Vagina (tissue), 2 donors: ENCODE results near the gene ECHS1. TPM values are rescaled to one million over a fixed set of nuclear protein-coding genes. Genes with fewer than 3 reads are reported as not detected.

Experiments used
- DNase-seq, 2 donors: peaks; one replicate each; pipeline ENCODE4 v3.0.0-alpha.2; 2017; ENCODE audit errors: extremely low spot score in 2 of 2
- H3K27ac ChIP-seq: fragments of 200-600 bp; sonication (generic); one replicate; pipeline ENCODE4 v1.5.1; 2019
- H3K27me3 ChIP-seq: fragments of 200-600 bp; sonication (generic); one replicate; pipeline ENCODE4 v1.5.1; 2019
- H3K36me3 ChIP-seq, 2 donors: fragments of 200-600 bp; sonication (generic); one replicate each; pipeline ENCODE4 v1.5.1; 2017 to 2019
- H3K4me1 ChIP-seq: fragments of 200-600 bp; sonication (generic); one replicate; pipeline ENCODE4 v1.5.1; 2019
- H3K4me3 ChIP-seq, 2 donors: fragments of 200-600 bp; sonication (generic); 1 replicate in 1 of 2; 2 replicates in 1 of 2; pipeline ENCODE4 v1.5.1; 2016 to 2019
- H3K9me3 ChIP-seq: fragments of 200-600 bp; sonication (generic); one replicate; pipeline ENCODE4 v1.5.1; 2019
- POLR2A ChIP-seq, 2 donors: fragments of 450-650 bp; IDR thresholded peaks; one replicate each; pipeline ENCODE4 v1.6.1; 2017; ENCODE audit warnings: antibody characterized with exemption in 2 of 2, mild to moderate bottlenecking in 2 of 2, moderate library complexity in 2 of 2
- POLR2AphosphoS5 ChIP-seq, 2 donors: sonication (generic); formaldehyde crosslinking; IDR thresholded peaks; one replicate each; pipeline ENCODE4 v1.9.0; 2017; ENCODE audit warnings: antibody characterized with exemption in 2 of 2, mild to moderate bottlenecking in 2 of 2, low read depth in 1 of 2; ENCODE audit not compliant: insufficient read depth in 1 of 2
- intact Hi-C: fragments of 100-400 bp; cut with DNase I; formaldehyde crosslinking; loops from one replicate; pipeline ENCODE4 v1.15.1; 2023
- total RNA-seq: library from RNA; depleted of rRNA; stranded (reverse); fragments of >200 nt; gene quantifications from one replicate; pipeline ENCODE4 v1.2.3, GENCODE V29; 2016
- TF ChIP-seq, protein P1 (sequence below), 3 experiments: fragments of 450-650 bp in 2 of 3; fragments of 200-600 bp in 1 of 3; sonication (generic) in 1 of 3; IDR thresholded peaks; one replicate each; pipeline ENCODE4 v1.5.1; 2017 to 2019; ENCODE audit warnings: antibody characterized with exemption in 3 of 3, mild to moderate bottlenecking in 2 of 3, moderate library complexity in 2 of 3

Gene ECHS1
- total RNA-seq, 1 donor from 2014 or later = 45.4 TPM

DNA sequence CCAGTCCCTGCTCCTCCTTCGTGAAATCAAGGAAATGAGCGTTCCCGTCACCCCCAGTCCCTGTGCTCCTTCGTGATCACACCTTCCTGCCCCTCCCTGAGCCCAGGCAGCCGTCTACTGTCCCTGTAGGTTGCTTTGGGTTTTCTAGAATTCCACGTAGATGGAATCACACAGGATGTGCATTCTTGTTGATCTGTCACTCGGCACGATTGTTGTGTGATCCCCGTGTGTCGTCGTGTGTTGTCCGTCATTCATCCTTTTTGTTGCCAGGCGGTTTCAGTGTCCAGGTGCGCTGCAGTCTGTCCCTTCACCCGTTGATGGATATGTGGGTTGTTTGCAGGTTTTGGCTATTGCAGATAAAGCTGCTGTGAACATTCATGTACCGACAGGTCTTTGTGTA, 30.2 kb upstream of the ECHS1 start:
- TF ChIP-seq, protein P1, sequence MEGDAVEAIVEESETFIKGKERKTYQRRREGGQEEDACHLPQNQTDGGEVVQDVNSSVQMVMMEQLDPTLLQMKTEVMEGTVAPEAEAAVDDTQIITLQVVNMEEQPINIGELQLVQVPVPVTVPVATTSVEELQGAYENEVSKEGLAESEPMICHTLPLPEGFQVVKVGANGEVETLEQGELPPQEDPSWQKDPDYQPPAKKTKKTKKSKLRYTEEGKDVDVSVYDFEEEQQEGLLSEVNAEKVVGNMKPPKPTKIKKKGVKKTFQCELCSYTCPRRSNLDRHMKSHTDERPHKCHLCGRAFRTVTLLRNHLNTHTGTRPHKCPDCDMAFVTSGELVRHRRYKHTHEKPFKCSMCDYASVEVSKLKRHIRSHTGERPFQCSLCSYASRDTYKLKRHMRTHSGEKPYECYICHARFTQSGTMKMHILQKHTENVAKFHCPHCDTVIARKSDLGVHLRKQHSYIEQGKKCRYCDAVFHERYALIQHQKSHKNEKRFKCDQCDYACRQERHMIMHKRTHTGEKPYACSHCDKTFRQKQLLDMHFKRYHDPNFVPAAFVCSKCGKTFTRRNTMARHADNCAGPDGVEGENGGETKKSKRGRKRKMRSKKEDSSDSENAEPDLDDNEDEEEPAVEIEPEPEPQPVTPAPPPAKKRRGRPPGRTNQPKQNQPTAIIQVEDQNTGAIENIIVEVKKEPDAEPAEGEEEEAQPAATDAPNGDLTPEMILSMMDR (IDR thresholded peaks at IDR 0.05) = no peak
- TF ChIP-seq POLR2A (IDR thresholded peaks at IDR 0.05) (no peak), POLR2AphosphoS5 (IDR thresholded peaks at IDR 0.05; ENCODE audit: insufficient read depth in 1 of 2, low read depth in 1 of 2) (no peak)
- H3K4me3 ChIP-seq = no peak overlapping the region
- peaks cover 0 to 43% of the 10 kb centered on the region in 2 donors for H3K36me3 ChIP-seq
- H3K27ac ChIP-seq = no peak overlapping the region
- intact Hi-C loops = no loop called here
- H3K4me1 ChIP-seq = no peaks in the 10 kb centered on the region
- no peaks in the 10 kb centered on the region for H3K9me3 ChIP-seq
- no peaks in the 10 kb centered on the region for H3K27me3 ChIP-seq
- DNase-seq = no peak

DNA sequence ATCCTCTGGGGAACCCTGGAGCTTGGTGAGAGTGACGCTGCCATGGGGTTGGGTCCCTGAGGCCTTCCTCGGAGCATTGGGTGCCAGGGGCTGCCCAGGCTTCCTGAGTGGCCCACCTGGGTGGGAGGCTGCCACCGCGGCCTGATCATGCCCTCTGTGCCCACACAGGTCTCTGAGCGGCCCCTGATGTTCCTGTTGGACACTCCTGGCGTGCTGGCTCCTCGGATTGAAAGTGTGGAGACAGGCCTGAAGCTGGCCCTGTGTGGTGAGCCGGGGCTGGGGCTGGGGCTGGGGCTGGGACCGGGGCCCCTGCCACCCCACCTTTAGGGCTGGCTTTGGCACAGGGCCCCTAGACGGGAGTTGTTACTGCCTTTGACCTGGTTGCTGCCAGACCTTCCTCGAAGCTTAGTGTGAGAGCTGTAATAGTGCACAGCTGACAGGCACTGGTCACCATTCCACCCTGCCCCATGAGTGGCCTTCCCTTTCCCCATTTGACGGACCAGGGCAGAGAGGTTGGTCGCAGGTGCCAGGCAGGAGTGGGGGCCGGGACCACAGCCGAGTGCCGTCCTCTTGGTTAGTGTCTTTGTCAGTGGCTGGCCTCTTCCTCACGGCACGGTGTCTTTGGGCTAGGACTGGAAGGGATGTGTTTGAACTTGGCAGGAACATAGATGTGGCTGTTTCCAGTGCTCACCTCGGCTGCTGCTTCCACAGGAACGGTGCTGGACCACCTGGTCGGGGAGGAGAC, 29.0 kb upstream of the ECHS1 start:
- peak in 1 of 2 donors; percentile 93 for DNase-seq
- H3K27me3 ChIP-seq = no peaks in the 10 kb centered on the region

DNA sequence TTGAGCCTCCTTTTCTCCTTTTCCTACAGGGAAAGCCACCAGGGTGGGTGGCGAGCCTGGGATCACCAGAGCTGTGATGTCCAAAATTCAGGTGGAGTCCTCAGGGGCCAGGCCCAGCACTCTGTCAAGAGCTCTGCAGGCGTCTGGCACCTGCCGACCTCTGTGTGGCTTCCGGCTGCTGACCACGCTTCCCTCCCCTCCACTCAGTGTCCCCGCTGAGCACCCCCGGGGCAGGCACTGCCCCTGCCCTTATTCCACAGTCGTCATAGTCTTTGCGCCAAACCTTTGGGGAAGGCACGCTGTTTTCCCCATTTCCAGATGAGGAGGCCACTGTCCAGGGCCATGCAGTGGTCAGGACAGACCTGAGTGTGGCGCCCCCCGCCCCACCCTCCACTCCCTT, 28.3 kb upstream of the ECHS1 start:
- Histone ChIP-seq H3K27ac (no peak overlapping the region), H3K36me3 (peaks cover 0 to 52% of the 10 kb centered on the region in 2 donors), H3K9me3 (no peaks in the 10 kb centered on the region), H3K27me3 (no peaks in the 10 kb centered on the region), H3K4me3 (no peak overlapping the region), H3K4me1 (no peaks in the 10 kb centered on the region)
- DNase-seq = peak in 1 of 2 donors; percentile 61
- TF ChIP-seq, protein P1 (IDR thresholded peaks at IDR 0.05) = no peak
- TF ChIP-seq POLR2AphosphoS5 (IDR thresholded peaks at IDR 0.05; ENCODE audit: insufficient read depth in 1 of 2, low read depth in 1 of 2) (no peak), POLR2A (IDR thresholded peaks at IDR 0.05) (no peak)
- intact Hi-C loops = no loop called here

More for the DNA sequence above, 29.0 kb upstream of the ECHS1 start:
- no peaks in the 10 kb centered on the region for H3K9me3 ChIP-seq
- H3K36me3 ChIP-seq = peaks cover 0 to 46% of the 10 kb centered on the region in 2 donors
- intact Hi-C loops = no loop called here
- no peak overlapping the region for H3K27ac ChIP-seq
- no peak overlapping the region for H3K4me3 ChIP-seq
- H3K4me1 ChIP-seq = no peaks in the 10 kb centered on the region
- no peak for TF ChIP-seq POLR2AphosphoS5 (IDR thresholded peaks at IDR 0.05; ENCODE audit: insufficient read depth in 1 of 2, low read depth in 1 of 2)
- no peak for TF ChIP-seq POLR2A (IDR thresholded peaks at IDR 0.05)
- TF ChIP-seq, protein P1 (IDR thresholded peaks at IDR 0.05) = no peak

DNA sequence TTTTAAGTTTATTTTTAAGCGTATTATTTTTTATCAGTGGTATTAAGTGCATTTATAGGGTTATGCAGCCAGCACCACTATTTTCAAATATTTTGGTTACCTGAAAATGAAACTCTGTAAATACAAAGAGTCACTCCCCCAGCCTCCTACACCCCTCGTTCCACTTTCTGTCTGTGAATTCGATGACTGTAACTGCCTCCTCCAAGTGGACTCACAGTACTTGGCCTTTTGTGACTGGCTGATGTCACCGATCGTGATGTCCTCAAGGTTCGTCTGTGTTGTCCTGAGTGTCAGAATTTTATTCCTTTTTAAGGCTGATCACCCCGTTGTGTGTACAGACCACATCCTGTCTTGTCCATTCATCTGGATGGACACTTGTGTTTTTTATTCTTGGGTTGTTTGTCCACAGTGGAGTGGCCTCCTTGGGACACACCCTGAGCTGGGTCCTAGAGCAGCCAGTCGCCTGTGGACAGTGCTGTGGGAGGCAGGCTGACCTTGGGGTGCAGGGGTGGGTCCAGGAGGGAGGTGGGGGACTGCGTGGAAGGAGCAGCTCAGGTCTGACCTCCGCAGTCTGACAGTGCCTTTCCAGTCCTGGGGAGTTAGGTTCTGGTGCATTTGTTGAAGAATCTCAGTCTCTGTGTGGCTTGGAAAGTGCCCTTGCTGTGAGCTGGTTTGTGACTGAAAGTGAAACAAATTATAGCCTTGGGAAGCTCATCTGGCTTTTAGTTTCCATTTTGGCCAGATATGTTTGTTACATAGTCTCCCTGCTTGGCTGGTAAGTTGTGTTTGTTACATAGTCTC, 27.7 kb upstream of the ECHS1 start:
- peaks cover 0 to 52% of the 10 kb centered on the region in 2 donors for H3K36me3 ChIP-seq
- H3K4me1 ChIP-seq = no peaks in the 10 kb centered on the region
- H3K27me3 ChIP-seq = no peaks in the 10 kb centered on the region
- H3K4me3 ChIP-seq = no peak overlapping the region
- DNase-seq = no peak
- intact Hi-C loops = no loop called here
- H3K27ac ChIP-seq = no peak overlapping the region
- TF ChIP-seq POLR2AphosphoS5 (IDR thresholded peaks at IDR 0.05; ENCODE audit: insufficient read depth in 1 of 2, low read depth in 1 of 2) (no peak), POLR2A (IDR thresholded peaks at IDR 0.05) (no peak)
- TF ChIP-seq, protein P1 (IDR thresholded peaks at IDR 0.05) = no peak
- no peaks in the 10 kb centered on the region for H3K9me3 ChIP-seq
